SK-N-SH treated with all-trans-retinoic acid at 6 μM for 48 hours (cell line): Measurements from ENCODE around the gene NOBOX.
"Not testable (repeated sequence)": the region's sequence is repeated elsewhere in the genome, so short reads cannot be mapped to it uniquely, and the experiment has no call there.

ENCODE experiments used
- POU6F1 ChIP-seq: fragments of 250-450 bp; sonication (Bioruptor Pico); IDR thresholded peaks from 2 replicates; pipeline ENCODE4 v1.8.0; 2021; ENCODE audit warnings: low read depth, mild to moderate bottlenecking, moderate library complexity, borderline replicate concordance
- RARB ChIP-seq: fragments of 250-450 bp; sonication (Bioruptor Pico); IDR thresholded peaks from 2 replicates; pipeline ENCODE4 v1.8.0; 2021; ENCODE audit warnings: mild to moderate bottlenecking, moderate library complexity
- ZNF565 ChIP-seq: fragments of 450-650 bp; formaldehyde crosslinking; conservative IDR thresholded peaks from 2 replicates; pipeline ENCODE4 v1.5.0; 2020; ENCODE audit warnings: low read depth, mild to moderate bottlenecking, moderate library complexity
- ZNF70 ChIP-seq: fragments of 450-650 bp; formaldehyde crosslinking; IDR thresholded peaks from 2 replicates; pipeline ENCODE4 v1.5.0; 2020; ENCODE audit warnings: mild to moderate bottlenecking, moderate library complexity
- ZNF8 ChIP-seq: fragments of 450-650 bp; formaldehyde crosslinking; IDR thresholded peaks from 2 replicates; pipeline ENCODE4 v1.5.0; 2020; ENCODE audit warnings: mild to moderate bottlenecking, moderate library complexity

GRCh38 chr7:144365523-144365922, 38.0 kb downstream of the NOBOX start:
- TF ChIP-seq POU6F1 (CRISPR knock-in tag); RARB (CRISPR knock-in tag); ZNF565; ZNF70; ZNF8 (CRISPR knock-in tag): not testable (repeated sequence)
